Breast epithelium (tissue), 3 donors: ENCODE data around the gene TRPM3.

Experiments
- POLR2A ChIP-seq: fragments of 450-650 bp; IDR thresholded peaks from one replicate; pipeline ENCODE4 v1.6.1; 2016; ENCODE audit warnings: antibody characterized with exemption, mild to moderate bottlenecking, moderate library complexity
- TF ChIP-seq, protein P1 (sequence below), 3 donors: fragments of 450-650 bp; IDR thresholded peaks; one replicate each; pipeline ENCODE4 v1.5.1; 2016 to 2017; ENCODE audit warnings: antibody characterized with exemption in 3 of 3, mild to moderate bottlenecking in 3 of 3, moderate library complexity in 3 of 3

DNA sequence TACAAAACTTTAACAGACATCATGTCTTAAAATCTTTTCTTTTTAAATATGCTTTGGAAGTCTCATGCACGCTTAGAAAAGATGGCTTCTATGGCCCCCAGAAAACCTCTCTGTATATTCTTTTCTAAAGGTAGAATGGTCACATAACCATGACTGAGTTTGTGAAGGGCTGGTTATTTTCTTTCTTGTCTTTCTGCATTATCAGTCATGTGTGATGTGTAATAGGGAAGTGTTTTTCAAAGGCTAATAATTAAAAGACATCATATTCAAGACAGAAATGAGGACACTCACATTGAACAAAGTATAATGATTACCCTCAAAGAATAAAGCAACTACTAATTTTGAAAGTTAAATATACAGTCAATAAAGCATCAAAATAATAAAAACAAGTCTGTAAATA lies 253.4 kb downstream of the TRPM3 start:
- TF ChIP-seq, protein P1, sequence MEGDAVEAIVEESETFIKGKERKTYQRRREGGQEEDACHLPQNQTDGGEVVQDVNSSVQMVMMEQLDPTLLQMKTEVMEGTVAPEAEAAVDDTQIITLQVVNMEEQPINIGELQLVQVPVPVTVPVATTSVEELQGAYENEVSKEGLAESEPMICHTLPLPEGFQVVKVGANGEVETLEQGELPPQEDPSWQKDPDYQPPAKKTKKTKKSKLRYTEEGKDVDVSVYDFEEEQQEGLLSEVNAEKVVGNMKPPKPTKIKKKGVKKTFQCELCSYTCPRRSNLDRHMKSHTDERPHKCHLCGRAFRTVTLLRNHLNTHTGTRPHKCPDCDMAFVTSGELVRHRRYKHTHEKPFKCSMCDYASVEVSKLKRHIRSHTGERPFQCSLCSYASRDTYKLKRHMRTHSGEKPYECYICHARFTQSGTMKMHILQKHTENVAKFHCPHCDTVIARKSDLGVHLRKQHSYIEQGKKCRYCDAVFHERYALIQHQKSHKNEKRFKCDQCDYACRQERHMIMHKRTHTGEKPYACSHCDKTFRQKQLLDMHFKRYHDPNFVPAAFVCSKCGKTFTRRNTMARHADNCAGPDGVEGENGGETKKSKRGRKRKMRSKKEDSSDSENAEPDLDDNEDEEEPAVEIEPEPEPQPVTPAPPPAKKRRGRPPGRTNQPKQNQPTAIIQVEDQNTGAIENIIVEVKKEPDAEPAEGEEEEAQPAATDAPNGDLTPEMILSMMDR (IDR thresholded peaks at IDR 0.05) = no peak
- no peak for TF ChIP-seq POLR2A
